ENCODE data around the gene THY1.
"Not testable (repeated sequence)": the region's sequence is repeated elsewhere in the genome, so short reads cannot be mapped to it uniquely, and the experiment has no call there.

Gene THY1

DNA sequence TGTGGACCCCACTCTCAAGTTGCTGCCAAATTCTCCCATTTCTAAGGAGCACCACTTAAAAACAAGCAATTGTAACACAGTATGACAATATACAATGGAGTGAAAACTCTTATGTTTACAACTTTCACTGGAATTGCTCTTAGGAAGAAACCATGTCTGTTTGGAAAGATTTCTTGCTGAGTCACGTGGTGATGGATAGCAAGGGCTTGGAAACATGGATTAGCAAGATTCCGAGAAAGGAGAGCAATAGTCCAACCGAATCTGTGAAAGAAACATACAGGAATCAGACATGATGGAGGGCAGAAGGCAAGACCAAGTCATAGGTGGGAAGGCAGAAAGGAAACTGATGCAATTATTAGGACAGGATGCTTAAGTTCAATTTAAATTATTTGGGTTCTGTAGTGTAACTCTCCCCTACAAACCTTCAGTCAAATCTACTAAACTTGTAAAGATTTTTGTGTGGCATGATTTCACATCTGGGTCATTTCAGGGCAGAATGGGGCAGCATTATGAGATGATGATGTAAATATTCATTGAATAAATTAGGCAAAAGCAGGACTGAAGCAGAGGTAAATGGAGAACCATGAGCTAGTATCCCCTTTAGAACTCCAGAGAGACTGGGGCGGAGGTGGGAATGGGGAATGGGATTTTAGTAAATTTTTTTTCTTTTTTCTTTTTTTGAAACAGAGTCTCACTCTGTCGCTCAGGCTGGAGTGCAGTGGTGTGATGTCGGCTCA lies 27.8 kb upstream of the THY1 start:
- TF ChIP-seq POLR2A (IDR thresholded peaks at IDR 0.05; ENCODE audit: low read length) (no peak), GATA1 (IDR thresholded peaks at IDR 0.05; ENCODE audit: low read depth, low read length) (no peak)
- no peak for DNase-seq

DNA sequence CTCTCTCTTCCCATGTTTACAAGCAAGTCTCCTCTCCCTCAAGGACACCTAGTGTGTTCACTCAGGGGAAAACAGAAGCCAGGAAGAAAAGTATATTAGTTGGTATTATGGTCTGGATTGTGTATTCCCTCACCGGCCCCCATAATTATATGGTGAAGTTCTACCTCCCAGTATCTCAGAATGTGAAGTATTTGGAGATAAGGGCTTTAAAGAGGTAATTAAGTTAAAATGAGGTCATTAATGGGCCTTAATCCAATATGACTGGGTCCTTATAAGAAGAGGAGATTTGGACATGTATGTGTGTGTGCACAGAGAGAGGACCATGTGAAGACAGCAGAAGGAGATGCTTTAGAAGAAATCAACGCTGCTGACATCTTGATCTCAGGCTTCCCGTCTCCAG lies 26.5 kb upstream of the THY1 start:
- no peak for TF ChIP-seq POLR2A (IDR thresholded peaks at IDR 0.05; ENCODE audit: low read length)
- TF ChIP-seq GATA1 (IDR thresholded peaks at IDR 0.05; ENCODE audit: low read depth, low read length) = no peak
- no peak for DNase-seq

DNA sequence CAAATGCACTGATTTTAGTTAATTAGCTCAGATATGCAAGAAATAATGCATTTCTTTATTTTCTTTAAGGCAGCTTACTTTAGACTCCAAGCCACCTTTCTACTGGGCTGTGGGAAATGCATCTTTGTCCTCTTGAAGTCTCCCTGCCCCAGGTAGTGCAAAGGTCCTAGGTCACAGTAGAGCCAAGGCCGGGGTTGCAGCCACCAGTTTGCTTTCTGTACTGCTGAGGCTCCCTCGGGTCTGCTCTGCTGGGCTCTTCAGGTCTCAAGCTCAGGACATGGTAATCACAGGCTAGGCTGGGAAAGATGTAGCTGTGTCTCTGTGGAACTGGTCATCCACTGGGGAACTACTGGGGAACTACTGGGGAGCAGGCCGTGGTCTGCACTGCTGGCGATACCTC lies 25.4 kb upstream of the THY1 start:
- no peak for DNase-seq
- TF ChIP-seq POLR2A (IDR thresholded peaks at IDR 0.05; ENCODE audit: low read length) = no peak
- no peak for TF ChIP-seq GATA1 (IDR thresholded peaks at IDR 0.05; ENCODE audit: low read depth, low read length)

DNA sequence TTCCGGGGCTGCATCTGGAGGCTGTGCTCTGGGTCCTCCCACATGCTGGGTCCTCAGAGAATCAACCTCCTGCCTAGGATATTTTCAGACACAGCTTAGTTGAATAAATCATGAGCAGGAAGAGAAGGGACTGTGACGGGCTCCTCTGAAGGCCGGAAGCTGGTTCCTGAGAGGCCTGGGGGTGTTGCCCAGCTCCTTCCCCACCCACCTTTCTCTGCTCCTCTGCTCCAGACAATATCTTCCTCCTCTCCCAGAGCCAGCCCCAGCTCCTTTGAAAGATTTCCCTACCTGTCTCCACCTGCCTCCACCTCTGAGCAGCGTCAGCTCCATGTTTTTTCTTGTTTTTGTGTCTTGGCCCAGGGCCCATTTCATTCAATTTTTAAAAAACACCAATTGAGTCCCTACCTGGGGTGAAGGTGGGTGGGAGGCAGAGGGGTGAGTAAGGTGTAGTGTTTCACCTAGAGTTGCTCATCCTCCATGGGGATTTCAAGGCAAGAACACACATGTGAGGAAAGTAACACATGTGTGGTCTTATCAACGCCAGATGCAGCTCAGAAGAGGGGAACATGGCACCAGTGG lies 24.8 kb upstream of the THY1 start:
- TF ChIP-seq POLR2A (IDR thresholded peaks at IDR 0.05; ENCODE audit: low read length) (no peak), GATA1 (IDR thresholded peaks at IDR 0.05; ENCODE audit: low read depth, low read length) (no peak)
- DNase-seq = no peak

DNA sequence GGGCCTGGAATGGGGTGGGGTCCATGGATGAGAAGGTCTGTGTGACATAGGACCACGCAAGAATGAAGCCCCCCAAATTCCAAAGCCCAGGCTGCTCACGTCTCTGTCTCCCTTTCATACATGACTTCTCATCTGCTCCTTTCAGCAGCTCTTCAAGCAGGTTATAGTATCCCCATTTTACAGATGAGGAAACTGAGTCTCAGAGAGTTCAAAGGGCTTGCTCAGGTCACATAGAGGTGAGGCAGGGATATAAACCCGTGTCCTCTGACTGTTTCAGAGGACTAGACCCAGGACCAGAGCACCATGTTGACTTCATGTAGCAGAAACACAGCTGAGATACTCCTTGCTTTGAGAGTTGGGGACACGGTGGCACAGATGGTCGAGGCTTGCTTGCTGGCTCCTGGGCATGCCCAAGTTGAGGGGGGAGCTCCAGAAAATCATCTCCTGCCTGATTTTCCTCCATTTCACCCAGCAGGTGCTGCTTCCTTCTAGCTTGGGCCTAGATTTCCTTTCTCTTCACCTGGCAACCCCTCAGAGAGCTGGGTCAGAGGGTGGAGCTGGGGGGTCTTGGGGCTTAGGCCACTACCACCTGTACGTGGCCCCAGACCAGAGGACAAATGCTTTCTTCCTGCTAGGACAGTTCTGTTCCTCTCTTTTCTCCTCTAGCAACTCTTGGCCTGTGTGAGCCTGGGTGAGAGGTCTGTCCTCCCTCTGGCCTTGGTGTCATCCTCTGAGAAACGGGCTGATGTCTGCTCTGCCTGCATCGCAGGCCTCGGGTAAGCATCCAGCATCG lies 24.1 kb upstream of the THY1 start:
- TF ChIP-seq GATA1 (IDR thresholded peaks at IDR 0.05; ENCODE audit: low read depth, low read length) = no peak
- no peak for TF ChIP-seq POLR2A (IDR thresholded peaks at IDR 0.05; ENCODE audit: low read length)

DNA sequence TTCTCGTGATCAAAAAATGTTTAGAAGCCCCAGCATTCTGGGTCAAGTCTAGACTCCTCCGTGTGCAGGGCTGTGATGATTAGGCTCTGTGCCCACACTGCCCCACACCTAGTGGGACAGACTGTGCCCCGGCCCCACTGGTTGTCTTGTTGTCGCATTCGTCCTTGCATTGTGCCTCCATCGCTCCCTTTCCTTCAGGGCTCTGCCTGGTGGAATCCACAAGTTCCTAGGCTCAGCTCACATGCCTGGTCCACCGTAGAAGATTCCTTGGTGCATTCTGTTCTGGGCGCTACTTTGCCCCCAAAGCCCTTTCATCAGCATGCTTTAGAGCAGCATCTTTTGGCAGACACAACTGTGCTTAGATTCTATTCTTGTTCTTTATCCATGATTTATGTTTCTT lies 23.5 kb upstream of the THY1 start:
- DNase-seq = no peak
- TF ChIP-seq GATA1 (IDR thresholded peaks at IDR 0.05; ENCODE audit: low read depth, low read length) = no peak
- TF ChIP-seq POLR2A (IDR thresholded peaks at IDR 0.05; ENCODE audit: low read length) = no peak

More for the DNA sequence above, 24.1 kb upstream of the THY1 start:
- DNase-seq = no peak

DNA sequence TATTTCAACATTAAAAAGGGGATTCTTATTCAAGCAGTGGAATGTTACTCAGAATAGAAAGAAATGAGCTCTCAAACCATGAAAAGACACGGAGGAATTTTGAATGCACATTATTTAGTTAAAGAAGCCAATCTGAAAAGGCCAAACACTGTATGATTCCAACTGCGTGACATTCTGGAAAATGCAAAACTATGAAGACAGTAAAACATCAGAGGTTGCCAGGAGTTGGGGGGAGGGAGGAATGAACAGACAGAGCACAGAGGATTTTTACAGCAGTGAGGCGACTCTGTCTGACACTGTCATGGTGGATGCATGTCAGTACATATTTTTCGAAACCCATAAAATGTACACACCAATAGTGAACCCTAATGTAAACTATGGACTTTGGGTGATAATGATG lies 22.9 kb upstream of the THY1 start:
- TF ChIP-seq POLR2A (IDR thresholded peaks at IDR 0.05; ENCODE audit: low read length) (no peak), GATA1 (IDR thresholded peaks at IDR 0.05; ENCODE audit: low read depth, low read length) (no peak)
- no peak for DNase-seq

DNA sequence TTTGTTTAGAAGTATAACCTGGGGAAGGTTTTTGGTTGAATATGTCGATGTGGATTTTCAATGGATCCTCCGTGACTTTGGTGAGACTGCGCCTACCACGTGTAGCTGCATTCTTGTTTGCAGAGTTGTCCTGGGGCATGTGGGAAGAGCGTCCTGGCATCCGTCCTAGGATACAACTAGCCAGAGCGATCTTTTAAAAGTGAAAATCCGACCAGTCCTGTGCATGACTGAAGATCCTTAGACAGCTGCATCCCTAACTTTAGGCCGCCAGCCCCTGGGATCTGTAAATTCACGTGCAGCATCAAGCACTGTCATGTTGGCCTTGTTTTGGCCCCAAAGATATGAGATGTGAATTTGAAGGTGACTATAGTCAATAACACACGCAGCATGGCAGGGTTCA lies 22.4 kb upstream of the THY1 start:
- no peak for DNase-seq
- no peak for TF ChIP-seq GATA1 (IDR thresholded peaks at IDR 0.05; ENCODE audit: low read depth, low read length)
- no peak for TF ChIP-seq POLR2A (IDR thresholded peaks at IDR 0.05; ENCODE audit: low read length)

DNA sequence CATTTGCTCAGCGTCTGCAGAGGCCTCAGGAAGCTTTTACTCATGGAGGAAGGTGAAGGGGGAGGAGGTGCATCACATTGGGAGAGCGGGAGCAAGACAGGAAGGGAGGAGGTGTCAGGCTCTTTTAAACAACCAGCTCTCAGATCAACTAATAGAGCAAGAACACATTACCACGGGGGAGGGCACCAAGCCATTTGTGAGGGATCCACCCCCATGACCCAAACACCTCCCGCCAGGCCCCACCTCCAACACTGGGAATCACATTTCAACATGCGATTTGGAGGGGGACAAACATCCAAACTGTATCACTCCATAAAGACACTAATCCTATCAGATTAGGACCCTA lies 18.9 kb upstream of the THY1 start:
- TF ChIP-seq POLR2A (IDR thresholded peaks at IDR 0.05; ENCODE audit: low read length) (no peak), GATA1 (IDR thresholded peaks at IDR 0.05; ENCODE audit: low read depth, low read length) (no peak)
- DNase-seq = no peak

DNA sequence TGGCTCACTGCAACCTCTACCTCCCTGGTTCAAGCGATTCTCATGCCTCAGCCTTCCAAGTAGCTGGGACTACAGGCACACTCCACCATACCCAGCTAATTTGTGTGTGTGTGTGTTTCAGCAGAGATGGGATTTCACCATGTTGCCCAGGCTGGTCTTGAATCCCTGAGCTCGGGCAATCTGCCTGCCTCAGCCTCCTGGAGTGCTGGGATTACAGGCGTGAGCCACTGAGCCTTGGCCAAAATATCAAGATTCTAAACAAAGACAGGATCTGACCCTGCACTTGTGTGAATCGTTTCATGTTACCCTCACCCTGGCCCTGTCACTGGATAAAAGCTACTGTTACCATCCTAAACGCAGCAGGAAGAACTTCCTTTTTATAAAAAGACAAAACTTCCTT lies 15.6 kb upstream of the THY1 start:
- no peak for TF ChIP-seq GATA1 (IDR thresholded peaks at IDR 0.05; ENCODE audit: low read depth, low read length)
- TF ChIP-seq POLR2A (IDR thresholded peaks at IDR 0.05; ENCODE audit: low read length) = no peak

DNA sequence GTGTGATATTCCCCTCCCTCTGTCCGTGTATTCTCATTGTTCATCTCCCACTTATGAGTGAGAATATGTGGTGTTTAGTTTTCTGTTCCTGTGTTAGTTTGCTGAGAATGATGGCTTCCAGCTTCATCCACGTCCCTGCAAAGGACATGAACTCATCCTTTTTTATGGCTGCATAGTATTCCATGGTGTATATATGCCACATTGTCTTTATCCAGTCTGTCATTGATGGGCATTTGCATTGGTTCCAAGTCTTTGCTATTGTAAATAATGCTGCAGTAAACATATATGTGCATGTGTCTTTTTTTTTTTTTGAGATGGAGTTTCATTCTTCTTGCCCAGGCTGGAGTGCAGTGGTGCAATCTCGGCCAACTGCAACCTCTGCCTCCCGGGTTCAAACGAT lies 14.5 kb upstream of the THY1 start:
- not testable (repeated sequence) for DNase-seq

More for the DNA sequence above, 15.6 kb upstream of the THY1 start:
- no peak for DNase-seq

DNA sequence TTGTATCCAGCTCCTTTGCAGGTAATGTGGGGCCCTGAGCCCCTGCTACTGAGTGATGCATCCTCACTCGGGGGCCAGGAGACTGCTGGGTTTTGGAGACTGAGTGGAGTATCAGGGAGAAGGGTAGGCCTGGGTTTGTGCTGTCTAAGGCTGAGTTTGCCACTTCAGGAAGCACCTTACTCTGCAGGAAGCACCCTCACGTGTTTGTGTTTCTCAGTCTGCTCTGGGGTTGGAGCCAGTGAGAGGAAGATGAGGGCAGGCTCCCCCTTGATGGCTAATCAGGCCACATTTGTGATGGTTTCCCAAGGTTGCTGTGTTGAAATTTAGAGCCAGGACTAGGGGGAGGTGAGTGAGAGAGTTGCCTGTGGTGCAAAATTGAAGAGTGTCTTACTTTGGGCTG lies 13.7 kb upstream of the THY1 start:
- DNase-seq = no peak
- TF ChIP-seq POLR2A (IDR thresholded peaks at IDR 0.05; ENCODE audit: low read length) (no peak), GATA1 (IDR thresholded peaks at IDR 0.05; ENCODE audit: low read depth, low read length) (no peak)

DNA sequence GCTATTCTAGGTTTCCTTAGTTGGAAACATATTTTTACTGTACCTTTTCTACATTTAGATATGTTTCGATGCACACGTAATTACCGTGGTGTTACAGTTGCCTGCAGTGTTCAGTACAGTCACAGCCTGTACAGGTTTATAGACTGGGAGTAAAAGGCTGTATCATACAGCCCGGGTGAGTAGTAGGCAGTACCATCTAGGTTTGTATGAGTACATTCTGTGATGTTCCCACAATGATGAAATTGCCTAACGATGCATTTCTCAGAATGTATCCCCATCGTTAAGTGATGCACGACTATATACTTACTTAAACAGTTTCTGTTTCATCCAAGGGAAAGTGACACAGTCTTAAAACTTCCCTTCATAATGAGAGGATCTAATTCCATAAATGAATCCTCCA lies 13.1 kb upstream of the THY1 start:
- no peak for TF ChIP-seq GATA1 (IDR thresholded peaks at IDR 0.05; ENCODE audit: low read depth, low read length)
- TF ChIP-seq POLR2A (IDR thresholded peaks at IDR 0.05; ENCODE audit: low read length) = no peak
- no peak for DNase-seq

DNA sequence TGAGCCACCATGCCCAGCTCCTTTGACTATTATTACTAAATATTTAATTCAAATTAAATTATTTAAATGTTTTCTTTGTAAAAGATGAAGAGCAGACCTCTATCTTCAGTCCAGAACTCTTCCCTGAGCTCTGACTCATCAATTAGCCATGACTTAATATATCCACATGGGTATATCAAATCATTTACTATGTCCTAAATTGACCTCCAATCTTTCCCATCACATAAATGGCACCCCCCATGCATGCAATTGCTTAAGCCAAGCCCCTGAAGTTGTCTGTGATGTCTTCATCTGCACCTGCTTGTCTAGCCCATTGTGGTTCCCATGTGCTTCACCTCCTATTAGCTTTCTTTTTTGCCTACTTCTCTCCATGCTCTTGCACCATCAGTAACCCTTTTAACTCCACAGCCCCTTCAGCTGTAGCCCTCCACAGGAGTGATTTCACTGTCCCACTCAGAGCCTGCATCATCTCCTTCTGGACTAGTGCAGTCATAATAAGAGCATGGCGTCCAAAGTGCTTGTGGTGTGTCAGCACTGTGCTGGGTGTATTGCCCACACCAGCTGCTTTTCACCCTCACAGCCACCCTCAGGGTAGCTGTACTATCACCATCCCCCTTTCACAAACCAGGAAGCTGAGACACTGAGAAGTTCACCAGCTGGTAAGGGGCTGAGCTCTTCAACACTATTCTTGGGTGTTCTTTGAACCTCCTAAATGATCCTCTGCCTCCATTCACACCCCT lies 11.8 kb upstream of the THY1 start:
- TF ChIP-seq GATA1 (IDR thresholded peaks at IDR 0.05; ENCODE audit: low read depth, low read length) = no peak
- no peak for DNase-seq

Data from erythroblast (primary cell).